HG02852 (cell line): Measurements from ENCODE around the gene THOC6.
"Not testable (repeated sequence)": the region's sequence is repeated elsewhere in the genome, so short reads cannot be mapped to it uniquely, and the experiment has no call there.

ENCODE experiments used
- ATAC-seq: cut with Tn5 transposase; IDR thresholded peaks from one replicate; pipeline ENCODE4 v1.9.1; 2021; ENCODE audit warnings: mild to moderate bottlenecking, moderate library complexity; ENCODE audit not compliant: unreplicated experiment

THOC6 gene

GRCh38 chr16:3052571-3053329 is 28.9 kb downstream of the THOC6 start:
- ATAC-seq = not testable (repeated sequence)

DNA sequence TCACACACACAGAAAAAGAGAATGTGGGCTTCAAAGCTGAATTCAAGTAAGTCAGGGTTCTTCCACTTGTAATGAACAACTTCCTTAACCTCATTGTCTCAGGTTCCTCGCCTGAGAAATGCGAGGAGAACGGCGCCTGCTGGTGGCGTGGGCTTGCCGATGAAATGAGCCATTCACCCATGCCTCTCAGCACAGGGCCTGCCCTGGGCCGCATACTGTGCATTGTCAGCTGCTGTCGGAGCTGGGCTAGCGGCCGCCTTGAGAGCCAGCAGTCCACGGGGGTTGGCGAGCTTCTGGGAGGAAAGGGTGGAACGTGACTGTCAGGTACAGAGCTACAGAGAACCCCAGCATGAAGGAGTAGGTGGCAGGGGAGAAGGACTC is 29.5 kb downstream of the THOC6 start:
- ATAC-seq = not testable (repeated sequence)

DNA sequence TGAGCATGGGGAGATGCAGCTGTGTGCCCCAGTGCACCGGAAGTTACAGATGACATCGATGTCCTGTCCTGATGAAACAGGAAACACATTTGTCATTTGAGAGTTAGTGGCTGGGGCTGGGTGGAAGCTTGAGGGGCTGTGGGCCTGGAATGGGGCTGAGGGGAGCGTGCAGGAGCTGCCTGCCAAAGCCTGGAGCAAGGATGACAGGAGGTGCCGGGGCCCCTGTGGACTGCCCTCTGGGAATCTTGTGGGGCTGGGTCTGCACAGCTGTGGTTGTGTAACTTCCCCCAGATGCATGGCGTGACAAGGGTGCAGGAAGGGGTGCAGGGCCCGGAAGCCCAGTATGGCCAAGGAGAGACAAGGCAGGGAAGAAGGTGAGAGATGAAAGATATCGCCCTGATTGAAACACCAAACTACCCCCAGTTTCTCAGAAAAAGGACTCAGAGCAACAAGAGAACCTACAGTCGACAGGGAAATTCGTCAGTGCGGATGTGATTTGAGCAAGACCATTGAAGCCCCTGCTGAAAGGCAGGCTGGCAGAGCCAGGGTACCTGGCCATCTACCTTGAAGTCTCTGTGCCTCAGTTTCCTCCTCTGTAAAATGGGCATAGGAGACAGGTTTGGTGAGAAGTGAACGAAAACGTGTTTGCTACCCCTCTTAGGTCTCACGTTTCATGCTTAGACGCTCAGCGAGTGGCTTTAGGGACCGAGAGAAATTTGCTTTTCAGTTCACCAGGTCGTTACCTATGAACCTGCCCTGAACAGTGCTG is 31.3 kb downstream of the THOC6 start:
- no peak for ATAC-seq

DNA sequence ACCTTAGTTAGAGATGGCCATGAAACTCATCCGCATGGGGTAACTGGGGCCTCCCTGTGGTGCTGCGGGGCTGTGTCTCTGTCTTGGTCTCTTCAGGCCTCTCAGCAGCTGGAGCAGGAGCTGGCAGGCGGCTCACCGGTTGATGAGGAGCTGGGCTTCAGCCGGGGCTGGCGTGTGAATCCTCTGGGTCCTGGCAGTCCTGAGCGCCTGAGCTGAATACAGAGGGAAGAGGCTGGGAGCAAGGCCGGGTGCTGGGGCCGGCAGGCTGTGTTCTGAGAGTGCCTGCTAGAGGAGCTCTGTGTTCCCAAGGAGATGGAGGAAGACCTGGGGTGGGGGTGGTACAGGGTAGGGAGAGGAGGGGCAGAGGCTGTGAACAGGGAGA is 31.9 kb downstream of the THOC6 start:
- not testable (repeated sequence) for ATAC-seq

DNA sequence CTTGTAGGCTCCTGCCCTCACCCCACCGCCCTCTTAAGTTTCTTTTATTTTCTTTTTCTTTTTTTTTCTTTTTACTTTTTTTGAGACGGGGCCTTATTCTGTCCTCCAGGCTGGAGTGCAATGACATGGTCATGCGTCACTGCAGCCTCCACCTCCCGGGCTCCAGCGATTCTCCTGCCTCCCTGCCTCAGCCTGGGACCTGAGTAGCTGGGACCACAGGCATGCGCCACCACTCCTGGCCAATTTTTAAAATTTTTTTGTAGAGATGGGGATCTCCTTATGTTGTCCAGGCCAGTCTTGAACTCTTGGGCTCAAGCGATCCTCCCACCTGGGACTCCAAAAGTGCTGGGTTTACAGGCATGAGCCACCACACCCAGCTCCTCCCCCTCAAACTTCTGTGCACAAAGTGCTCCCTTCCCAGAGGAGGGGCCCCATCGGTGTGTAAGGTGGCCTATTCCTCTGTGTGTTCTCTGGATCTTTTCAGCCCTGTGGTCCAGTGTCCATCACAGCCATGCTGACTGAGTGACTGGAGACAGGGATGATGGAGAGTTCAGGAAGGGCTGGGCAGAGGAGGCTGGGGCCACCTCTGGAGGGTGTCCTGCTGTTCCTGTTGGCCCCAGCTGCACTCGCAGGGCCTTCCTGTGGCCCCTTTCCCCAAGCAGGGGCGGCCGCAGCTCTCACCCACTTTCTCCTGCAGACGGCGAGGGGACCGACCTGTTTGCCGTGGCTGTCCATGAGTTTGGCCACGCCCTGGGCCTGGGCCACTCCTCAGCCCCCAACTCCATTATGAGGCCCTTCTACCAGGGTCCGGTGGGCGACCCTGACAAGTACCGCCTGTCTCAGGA is 32.7 kb downstream of the THOC6 start:
- ATAC-seq = no peak

DNA sequence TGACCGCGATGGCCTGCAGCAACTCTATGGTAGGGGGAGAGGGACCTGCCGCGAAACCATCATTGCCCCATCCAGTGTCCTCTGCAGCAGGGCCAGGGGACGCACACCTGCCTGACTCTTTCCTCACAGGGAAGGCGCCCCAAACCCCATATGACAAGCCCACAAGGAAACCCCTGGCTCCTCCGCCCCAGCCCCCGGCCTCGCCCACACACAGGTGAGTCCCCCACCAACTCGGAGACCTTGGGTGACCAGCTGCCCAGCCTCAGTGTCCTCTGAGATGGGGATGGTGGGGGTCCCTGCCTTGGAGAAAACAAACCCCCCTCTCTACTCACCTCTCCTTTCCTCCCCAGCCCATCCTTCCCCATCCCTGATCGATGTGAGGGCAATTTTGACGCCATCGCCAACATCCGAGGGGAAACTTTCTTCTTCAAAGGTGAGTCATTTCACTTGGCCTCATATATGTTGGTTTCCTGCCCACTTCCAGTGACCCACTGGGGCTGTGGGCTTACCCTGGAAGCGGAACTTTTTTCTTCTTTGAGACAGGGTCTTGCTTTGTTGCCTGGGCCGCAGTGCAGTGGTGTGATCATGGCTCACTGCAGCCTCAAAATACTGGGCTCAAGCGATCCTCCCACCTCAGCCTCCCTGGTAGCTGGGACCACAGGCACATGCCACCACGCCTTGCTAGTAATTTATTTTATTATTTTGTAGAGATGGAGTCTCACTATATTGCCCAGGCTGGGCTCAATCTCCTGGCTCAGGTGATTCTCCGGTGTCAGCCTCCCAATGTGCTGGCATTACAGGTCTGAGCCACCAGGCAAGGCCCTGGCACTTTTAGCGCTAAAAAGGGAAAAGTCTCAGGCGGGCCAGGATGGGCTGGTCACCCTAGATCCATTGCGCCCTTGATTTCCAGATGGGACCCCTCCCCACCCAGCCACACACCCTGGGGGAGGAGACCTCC is 33.6 kb downstream of the THOC6 start:
- ATAC-seq = no peak

DNA sequence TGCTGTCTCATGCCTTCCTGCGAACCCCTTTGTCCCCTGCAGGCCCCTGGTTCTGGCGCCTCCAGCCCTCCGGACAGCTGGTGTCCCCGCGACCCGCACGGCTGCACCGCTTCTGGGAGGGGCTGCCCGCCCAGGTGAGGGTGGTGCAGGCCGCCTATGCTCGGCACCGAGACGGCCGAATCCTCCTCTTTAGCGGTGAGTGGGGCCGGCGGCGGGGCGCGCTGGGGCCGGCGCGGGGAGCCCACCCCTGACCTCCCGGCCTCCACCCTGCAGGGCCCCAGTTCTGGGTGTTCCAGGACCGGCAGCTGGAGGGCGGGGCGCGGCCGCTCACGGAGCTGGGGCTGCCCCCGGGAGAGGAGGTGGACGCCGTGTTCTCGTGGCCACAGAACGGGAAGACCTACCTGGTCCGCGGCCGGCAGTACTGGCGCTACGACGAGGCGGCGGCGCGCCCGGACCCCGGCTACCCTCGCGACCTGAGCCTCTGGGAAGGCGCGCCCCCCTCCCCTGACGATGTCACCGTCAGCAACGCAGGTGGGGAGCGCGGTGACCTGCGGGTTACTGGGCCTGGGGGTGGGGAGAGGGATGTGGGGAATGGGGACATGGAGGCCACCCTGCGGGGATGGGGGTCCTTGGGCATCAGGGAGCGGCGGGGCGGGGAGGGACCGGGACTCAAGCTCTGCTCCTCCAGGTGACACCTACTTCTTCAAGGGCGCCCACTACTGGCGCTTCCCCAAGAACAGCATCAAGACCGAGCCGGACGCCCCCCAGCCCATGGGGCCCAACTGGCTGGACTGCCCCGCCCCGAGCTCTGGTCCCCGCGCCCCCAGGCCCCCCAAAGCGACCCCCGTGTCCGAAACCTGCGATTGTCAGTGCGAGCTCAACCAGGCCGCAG is 34.5 kb downstream of the THOC6 start:
- ATAC-seq = peak; percentile 40

- ATAC-seq = peak; percentile 72
These were observed 35.3 kb downstream of the THOC6 start for GRCh38 chr16:3059041-3059722.

GRCh38 chr16:3059723-3060242 is 35.9 kb downstream of the THOC6 start:
- ATAC-seq = no peak

- no peak for ATAC-seq
These were observed 36.7 kb downstream of the THOC6 start for GRCh38 chr16:3060339-3061127.

GRCh38 chr16:3062553-3062952 is 38.7 kb downstream of the THOC6 start:
- ATAC-seq = no peak

- no peak for ATAC-seq
These were observed 40.0 kb downstream of the THOC6 start for GRCh38 chr16:3063625-3064386.

GRCh38 chr16:3065069-3065741 is 41.4 kb downstream of the THOC6 start, which contains the start of gene IL32:
IL32 (plus strand) TSS chr16:3065640; CDS start chr16:3065812, 172 bp downstream.
- ATAC-seq = no peak

GRCh38 chr16:3065742-3066439 is 42.1 kb downstream of the THOC6 start:
- no peak for ATAC-seq

DNA sequence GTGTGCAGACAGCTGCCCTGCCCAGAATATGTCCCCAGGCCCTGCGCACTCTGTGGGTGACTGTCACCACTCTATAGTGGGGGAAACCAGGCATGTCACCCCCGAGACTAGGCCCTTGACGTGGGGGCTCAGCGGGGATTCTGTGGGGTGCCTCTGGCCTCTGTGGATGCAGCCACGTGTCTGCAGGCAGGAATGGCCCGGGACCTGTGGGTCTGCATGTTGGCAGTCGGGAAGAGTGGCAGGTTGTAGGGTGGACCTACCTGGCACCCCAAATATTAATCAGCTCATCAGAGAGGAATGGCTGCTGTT is 42.6 kb downstream of the THOC6 start:
- ATAC-seq = no peak

DNA sequence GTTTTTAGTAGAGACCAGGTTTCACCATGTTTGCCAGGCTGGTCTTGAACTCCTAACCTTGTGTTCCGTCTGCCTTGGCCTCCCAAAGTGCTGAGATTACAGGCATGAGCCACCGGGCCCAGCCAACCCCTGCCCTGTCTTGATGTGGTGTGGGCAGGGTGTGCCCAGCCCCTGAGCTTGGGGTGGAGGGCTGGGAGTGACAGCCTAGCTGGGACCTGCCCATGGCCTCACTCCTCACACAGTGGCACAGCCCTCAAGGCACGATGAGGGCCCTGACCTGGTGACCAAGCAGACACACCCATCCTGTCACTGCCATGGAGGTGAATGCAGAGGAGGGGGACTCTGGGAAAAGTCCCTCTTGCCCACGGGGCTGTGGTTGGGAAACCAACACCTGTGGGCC is 44.7 kb downstream of the THOC6 start:
- no peak for ATAC-seq
